GM13977 (cell line): ENCODE measurements around the gene APOA5.

Experiments used
- DNase-seq: peaks from one replicate; pipeline ENCODE4 v3.0.0; 2012; ENCODE audit warnings: low spot score
- in situ Hi-C: fragments of 300-500 bp; cut with MboI; formaldehyde crosslinking; loops from one replicate; pipeline ENCODE4 v1.12.0; 2022; ENCODE audit warnings: low sequenced_read_pairs, low pct_unique_long_range_greater_than_20kb, mixed read lengths, inconsistent platforms; ENCODE audit not compliant: unreplicated experiment
- TF ChIP-seq, protein P1 (sequence below): IDR thresholded peaks from 2 replicates; pipeline ENCODE4 v1.5.1; 2012; ENCODE audit warnings: mild to moderate bottlenecking, control low read depth; ENCODE audit not compliant: insufficient read depth; ENCODE audit errors: extremely low read depth, missing control alignments

Gene APOA5

DNA sequence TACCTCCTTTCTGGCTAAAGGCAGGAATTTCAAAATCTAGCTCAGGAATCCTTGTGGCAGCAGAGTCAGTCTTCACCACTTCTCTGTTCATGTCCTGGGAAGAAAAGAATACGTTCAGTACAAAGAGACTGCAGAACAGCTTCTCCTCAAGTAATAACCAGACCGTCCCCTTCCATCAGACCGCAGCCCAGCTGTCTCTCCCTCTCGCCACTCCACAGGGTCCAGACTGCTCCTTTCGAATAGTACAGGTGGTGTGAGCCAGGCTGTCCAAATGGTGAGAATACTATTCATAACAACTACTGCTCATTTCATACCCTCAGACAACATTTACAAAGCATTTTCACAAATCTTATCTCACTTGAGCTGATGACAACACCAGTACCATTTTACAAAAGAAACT, 4.7 kb downstream of the APOA5 start:
- in situ Hi-C loops: loop anchor here (25.0 kb wide), 1 partner anchor 325 kb away; no protein-coding TSS in a partner anchor
- TF ChIP-seq, protein P1, sequence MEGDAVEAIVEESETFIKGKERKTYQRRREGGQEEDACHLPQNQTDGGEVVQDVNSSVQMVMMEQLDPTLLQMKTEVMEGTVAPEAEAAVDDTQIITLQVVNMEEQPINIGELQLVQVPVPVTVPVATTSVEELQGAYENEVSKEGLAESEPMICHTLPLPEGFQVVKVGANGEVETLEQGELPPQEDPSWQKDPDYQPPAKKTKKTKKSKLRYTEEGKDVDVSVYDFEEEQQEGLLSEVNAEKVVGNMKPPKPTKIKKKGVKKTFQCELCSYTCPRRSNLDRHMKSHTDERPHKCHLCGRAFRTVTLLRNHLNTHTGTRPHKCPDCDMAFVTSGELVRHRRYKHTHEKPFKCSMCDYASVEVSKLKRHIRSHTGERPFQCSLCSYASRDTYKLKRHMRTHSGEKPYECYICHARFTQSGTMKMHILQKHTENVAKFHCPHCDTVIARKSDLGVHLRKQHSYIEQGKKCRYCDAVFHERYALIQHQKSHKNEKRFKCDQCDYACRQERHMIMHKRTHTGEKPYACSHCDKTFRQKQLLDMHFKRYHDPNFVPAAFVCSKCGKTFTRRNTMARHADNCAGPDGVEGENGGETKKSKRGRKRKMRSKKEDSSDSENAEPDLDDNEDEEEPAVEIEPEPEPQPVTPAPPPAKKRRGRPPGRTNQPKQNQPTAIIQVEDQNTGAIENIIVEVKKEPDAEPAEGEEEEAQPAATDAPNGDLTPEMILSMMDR: no peak
- no peak for DNase-seq

DNA sequence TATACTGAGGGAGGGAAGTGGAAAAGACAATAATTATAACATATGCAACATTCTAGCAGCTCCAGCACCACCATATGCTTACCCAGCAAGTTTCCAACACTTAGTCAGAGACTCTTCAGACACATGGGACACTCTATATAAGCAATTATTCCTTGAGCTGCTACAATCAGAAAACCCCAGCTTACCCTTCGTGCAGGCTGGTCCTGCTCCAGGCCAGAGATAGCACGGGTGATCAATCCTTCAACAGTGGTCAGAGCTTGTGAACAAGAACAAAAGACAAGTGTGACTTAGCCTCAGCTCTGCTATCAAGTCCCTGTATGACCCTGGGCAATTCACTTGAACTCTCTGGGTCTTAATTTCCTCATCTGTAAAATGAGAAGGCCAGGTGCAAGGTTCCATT, 5.4 kb downstream of the APOA5 start:
- TF ChIP-seq, protein P1: no peak
- no peak for DNase-seq
- in situ Hi-C loops: loop anchor here (25.0 kb wide), 1 partner anchor 326 kb away; no protein-coding TSS in a partner anchor

DNA sequence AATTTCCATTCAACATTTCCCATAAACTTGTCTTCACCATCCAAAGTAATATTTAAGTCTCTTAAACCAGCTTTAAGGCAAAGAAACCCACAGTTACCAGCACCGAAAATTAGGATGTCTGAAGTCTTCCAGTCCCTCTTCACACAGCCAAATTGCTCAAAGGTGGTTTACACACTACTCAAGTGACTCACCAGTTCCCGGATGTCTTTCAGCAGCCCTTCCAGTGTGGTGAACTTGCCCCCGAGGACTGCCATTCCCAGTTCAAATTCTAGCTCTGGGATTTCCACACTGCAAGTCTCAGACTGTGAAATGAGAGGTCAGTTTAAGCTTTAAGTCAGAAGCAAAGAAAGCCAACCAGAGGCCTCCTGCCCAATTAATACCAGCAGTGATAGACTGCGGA, 9.0 kb downstream of the APOA5 start:
- DNase-seq: no peak
- in situ Hi-C loops: loop anchor here (25.0 kb wide), 1 partner anchor 330 kb away; no protein-coding TSS in a partner anchor
- TF ChIP-seq, protein P1: no peak

DNA sequence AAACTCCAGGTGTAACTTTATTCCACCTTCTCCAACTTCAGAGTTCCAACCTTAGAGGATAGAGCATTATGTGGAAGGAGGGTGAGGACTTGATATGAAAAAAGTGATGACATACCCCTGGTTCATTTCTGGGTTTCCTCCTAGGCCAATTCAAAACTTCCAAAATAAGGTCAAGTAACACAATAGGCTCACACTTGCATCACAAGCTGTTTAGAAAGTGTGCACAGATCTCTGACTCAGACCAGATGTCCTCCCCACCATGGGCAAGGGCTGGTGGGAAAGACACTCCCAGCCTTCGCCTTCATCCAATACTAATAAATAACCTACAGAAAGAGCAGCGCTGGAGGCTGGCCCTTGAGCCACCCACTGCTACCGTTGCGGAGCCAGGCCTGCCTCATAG, 13.1 kb downstream of the APOA5 start:
- TF ChIP-seq, protein P1: no peak
- in situ Hi-C loops: loop anchor here (25.0 kb wide), 1 partner anchor 334 kb away; no protein-coding TSS in a partner anchor
- no peak for DNase-seq

DNA sequence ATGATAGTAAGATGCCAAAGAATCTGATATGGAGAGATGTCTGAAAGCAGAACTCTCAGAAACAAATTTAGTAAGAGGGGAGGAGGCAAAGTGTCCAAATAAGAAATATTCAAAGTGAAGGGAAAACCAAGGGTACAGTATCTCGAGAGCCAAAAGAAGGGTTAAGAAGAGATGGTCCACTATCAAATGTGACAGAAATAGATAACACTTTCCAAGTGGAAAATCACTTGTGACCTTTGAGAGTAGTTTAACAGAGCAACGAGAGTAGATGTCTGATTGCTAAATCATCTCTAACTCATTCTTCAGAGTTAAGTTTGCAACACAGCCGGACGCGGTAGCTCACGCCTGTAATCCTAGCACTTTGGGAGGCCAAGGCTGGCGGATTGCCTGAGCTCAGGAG, 14.6 kb downstream of the APOA5 start:
- in situ Hi-C loops: loop anchor here (25.0 kb wide), 1 partner anchor 335 kb away; no protein-coding TSS in a partner anchor
- DNase-seq: no peak
- TF ChIP-seq, protein P1: no peak

DNA sequence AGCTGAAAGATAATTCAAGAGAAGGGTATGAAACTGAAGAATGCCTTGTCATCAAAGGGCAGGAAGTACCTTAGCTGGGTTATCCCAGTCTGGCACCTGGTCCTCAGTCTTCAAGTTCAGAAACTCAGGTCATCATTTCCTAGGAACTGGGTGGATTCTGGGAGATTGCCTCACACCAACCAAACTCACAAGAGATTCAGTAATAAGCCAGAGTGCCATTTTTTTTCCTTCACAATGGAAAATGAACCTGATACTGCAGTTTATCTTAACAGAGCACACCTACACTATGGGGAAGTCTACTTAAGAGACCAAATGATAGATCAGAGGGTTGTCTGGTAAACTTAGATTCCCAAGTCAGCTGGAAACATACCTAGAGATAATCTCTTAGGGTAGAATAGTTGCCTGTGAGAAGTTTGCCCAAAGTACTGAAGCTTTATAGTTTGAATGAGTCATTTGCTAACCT, 15.1 kb downstream of the APOA5 start:
- in situ Hi-C loops: loop anchor here (25.0 kb wide), 1 partner anchor 336 kb away; no protein-coding TSS in a partner anchor
- DNase-seq: no peak
- TF ChIP-seq, protein P1: no peak
